IPS-18a (cell line): ENCODE measurements around the gene ADAMTS1.

Experiments used
- H3K27ac ChIP-seq: one replicate; pipeline ENCODE4 v1.5.1; 2013; ENCODE audit warnings: low read length
- H3K27me3 ChIP-seq: one replicate; pipeline ENCODE4 v1.6.1; 2013; ENCODE audit warnings: mild to moderate bottlenecking, low read length; ENCODE audit not compliant: control insufficient read depth, insufficient read depth
- H3K36me3 ChIP-seq: one replicate; pipeline ENCODE4 v1.6.1; 2013; ENCODE audit warnings: low read depth, low read length; ENCODE audit not compliant: control insufficient read depth
- H3K4me1 ChIP-seq: one replicate; pipeline ENCODE4 v1.6.1; 2013; ENCODE audit warnings: low read depth, low read length; ENCODE audit not compliant: control insufficient read depth
- H3K4me3 ChIP-seq: one replicate; pipeline ENCODE4 v1.5.1; 2013; ENCODE audit warnings: low read length
- H3K9ac ChIP-seq: one replicate; pipeline ENCODE4 v1.6.1; 2013; ENCODE audit warnings: mild to moderate bottlenecking, low read length, moderate library complexity
- H3K9me3 ChIP-seq: one replicate; pipeline ENCODE4 v1.6.1; 2013; ENCODE audit warnings: low read depth, low read length; ENCODE audit not compliant: control insufficient read depth

ADAMTS1 gene

DNA sequence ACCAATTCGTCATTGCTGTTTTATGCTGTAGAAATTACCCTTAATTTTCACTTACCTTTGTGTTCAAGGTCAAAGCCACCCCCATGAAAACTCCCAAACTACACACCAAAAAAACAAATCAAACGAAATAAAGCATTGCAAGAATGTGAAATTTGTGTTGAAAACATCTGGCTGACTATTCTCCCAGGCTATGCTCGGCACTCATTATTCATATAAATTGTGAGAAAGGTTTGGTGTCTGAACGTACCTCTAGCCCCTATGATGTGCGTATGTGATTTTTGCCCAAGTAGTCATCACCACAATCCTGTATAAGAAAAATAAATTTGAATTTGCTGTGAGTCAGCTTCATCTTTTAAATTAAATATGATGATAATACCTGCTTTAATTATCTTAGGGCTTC is 34.9 kb downstream of the ADAMTS1 start:
- Histone ChIP-seq H3K27me3 (no peaks in the 10 kb centered on the region), H3K4me3 (no peak overlapping the region), H3K9ac (no peak overlapping the region), H3K36me3 (no peaks in the 10 kb centered on the region), H3K27ac (no peak overlapping the region), H3K4me1 (no peaks in the 10 kb centered on the region), H3K9me3 (no peaks in the 10 kb centered on the region)

- Histone ChIP-seq H3K4me1 (no peaks in the 10 kb centered on the region), H3K27ac (no peak overlapping the region), H3K36me3 (no peaks in the 10 kb centered on the region), H3K9ac (no peak overlapping the region), H3K9me3 (no peaks in the 10 kb centered on the region), H3K4me3 (no peak overlapping the region), H3K27me3 (no peaks in the 10 kb centered on the region)
These were observed 35.5 kb downstream of the ADAMTS1 start for GRCh38 chr21:26809745-26810144.

- Histone ChIP-seq H3K4me1 (no peaks in the 10 kb centered on the region), H3K9ac (no peak overlapping the region), H3K4me3 (no peak overlapping the region), H3K9me3 (no peaks in the 10 kb centered on the region), H3K27me3 (no peaks in the 10 kb centered on the region), H3K36me3 (no peaks in the 10 kb centered on the region), H3K27ac (no peak overlapping the region)
These were observed 38.4 kb downstream of the ADAMTS1 start for GRCh38 chr21:26806801-26807295.

DNA sequence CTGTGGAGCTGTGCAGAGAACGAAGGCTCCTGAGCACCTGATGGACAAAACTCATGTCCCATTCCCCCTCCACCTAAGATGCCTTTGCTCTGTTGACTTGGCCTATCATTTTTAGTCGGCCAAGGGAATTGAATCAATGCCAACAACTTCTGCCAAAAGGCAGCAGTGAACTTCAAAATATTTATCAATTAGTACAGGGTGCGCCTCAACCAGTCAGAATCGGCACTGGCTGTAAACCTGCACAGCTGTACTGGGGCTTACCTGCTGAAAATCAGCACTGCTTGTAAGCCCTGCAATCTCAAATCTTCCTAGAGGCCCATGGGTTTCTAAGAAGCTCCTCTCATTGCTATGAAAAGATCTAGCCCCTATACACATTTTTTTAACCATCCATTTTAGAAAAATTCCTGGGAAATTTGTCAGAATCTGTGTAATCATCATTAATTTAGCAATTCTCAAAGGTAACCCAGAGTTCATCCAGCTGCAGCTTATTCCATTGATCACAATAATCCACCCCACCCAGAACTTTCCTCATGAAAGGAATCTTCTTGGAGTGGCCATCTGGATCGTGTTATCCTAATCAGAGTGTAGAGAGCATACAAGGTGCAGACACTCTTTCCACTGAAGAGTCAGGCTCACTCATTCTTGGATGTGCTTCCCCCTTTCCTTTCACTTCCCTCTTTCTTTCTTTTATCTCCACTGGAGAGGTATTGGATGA is 40.2 kb downstream of the ADAMTS1 start:
- Histone ChIP-seq H3K9ac (no peak overlapping the region), H3K4me1 (peaks cover 7% of the 10 kb centered on the region), H3K27ac (no peak overlapping the region), H3K4me3 (no peak overlapping the region), H3K27me3 (no peaks in the 10 kb centered on the region), H3K9me3 (no peaks in the 10 kb centered on the region), H3K36me3 (no peaks in the 10 kb centered on the region)

- Histone ChIP-seq H3K9me3 (no peaks in the 10 kb centered on the region), H3K36me3 (no peaks in the 10 kb centered on the region), H3K4me3 (no peak overlapping the region), H3K27me3 (no peaks in the 10 kb centered on the region), H3K27ac (no peak overlapping the region), H3K4me1 (peaks cover 7% of the 10 kb centered on the region), H3K9ac (no peak overlapping the region)
These were observed 43.7 kb downstream of the ADAMTS1 start for GRCh38 chr21:26801498-26801897.

DNA sequence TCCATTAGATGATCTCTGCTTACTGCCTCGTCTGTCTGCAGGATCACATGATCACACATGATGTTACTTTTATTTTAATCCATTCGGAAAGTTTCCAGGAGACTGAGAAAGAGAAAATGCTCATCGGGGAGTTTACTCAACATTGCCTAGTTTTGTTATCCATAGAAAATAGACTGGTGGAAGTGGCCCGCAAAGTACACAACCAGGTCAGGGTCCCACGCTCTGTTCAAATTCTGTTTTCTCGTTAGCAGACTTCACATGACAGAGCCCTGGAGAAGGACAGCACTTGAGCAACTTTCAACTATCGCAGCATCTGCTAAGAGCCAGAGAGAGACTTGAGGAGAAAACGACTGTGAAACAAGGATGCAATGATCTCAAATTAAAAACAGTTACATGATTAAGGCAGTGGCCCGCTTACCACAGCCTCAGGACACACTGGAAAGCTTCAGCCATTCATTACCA is 44.2 kb downstream of the ADAMTS1 start:
- Histone ChIP-seq H3K4me1 (peaks cover 7% of the 10 kb centered on the region), H3K27ac (no peak overlapping the region), H3K9ac (no peak overlapping the region), H3K27me3 (no peaks in the 10 kb centered on the region), H3K36me3 (no peaks in the 10 kb centered on the region), H3K4me3 (no peak overlapping the region), H3K9me3 (no peaks in the 10 kb centered on the region)

DNA sequence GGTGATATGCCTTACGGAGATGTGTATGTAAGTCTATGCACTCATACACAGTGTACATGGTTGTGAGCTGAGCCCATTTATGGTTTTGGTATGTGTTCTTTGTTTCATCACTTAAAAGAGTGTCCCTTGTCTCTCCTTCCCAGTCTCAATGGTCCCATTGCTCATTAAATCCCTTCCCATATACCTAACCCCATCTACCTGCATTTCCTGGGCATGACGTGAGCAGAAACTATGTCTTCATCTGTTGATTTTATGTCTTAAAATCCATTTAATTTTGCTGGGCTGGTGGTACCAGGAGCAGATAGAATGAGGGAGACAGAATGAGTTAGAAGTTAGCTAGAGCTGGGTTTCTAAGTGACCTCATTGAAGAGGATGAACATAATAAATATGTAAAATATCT is 44.8 kb downstream of the ADAMTS1 start:
- Histone ChIP-seq H3K27ac (no peak overlapping the region), H3K36me3 (no peaks in the 10 kb centered on the region), H3K4me3 (no peak overlapping the region), H3K4me1 (peaks cover 7% of the 10 kb centered on the region), H3K27me3 (no peaks in the 10 kb centered on the region), H3K9ac (no peak overlapping the region), H3K9me3 (no peaks in the 10 kb centered on the region)

DNA sequence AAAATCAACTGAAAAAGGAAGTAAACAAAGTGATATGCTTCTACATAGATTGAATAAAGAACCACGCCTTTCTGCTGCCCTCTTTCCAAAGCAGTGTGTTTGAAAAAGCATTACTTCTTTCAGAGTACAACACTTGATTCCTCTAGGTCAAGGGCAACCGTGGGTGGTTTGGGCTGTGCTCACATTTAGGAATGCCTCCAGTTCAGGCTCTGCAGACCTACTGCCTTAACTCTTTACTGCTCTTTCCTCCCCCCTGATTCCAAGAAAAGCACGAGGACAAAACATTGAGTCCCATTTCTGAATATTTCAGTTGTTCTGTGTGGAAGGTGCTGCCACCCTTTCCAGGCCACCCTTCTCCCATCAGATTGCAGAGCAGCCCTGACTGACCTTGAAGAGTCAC is 45.2 kb downstream of the ADAMTS1 start:
- H3K27ac ChIP-seq, result no peak overlapping the region

GRCh38 chr21:26798856-26799751 is 46.1 kb downstream of the ADAMTS1 start:
- Histone ChIP-seq H3K4me3 (no peak overlapping the region), H3K9ac (no peak overlapping the region), H3K27me3 (no peaks in the 10 kb centered on the region), H3K27ac (no peak overlapping the region), H3K9me3 (no peaks in the 10 kb centered on the region), H3K4me1 (peaks cover 7% of the 10 kb centered on the region), H3K36me3 (no peaks in the 10 kb centered on the region)

More for the DNA sequence above, 45.2 kb downstream of the ADAMTS1 start:
- Histone ChIP-seq H3K27me3 (no peaks in the 10 kb centered on the region), H3K4me1 (peaks cover 7% of the 10 kb centered on the region), H3K4me3 (no peak overlapping the region), H3K9ac (no peak overlapping the region), H3K9me3 (no peaks in the 10 kb centered on the region), H3K36me3 (no peaks in the 10 kb centered on the region)

- Histone ChIP-seq H3K36me3 (no peaks in the 10 kb centered on the region), H3K9me3 (no peaks in the 10 kb centered on the region), H3K27me3 (no peaks in the 10 kb centered on the region), H3K4me1 (peaks cover 7% of the 10 kb centered on the region), H3K27ac (no peak overlapping the region), H3K4me3 (no peak overlapping the region), H3K9ac (no peak overlapping the region)
These were observed 47.2 kb downstream of the ADAMTS1 start for GRCh38 chr21:26797878-26798456.

DNA sequence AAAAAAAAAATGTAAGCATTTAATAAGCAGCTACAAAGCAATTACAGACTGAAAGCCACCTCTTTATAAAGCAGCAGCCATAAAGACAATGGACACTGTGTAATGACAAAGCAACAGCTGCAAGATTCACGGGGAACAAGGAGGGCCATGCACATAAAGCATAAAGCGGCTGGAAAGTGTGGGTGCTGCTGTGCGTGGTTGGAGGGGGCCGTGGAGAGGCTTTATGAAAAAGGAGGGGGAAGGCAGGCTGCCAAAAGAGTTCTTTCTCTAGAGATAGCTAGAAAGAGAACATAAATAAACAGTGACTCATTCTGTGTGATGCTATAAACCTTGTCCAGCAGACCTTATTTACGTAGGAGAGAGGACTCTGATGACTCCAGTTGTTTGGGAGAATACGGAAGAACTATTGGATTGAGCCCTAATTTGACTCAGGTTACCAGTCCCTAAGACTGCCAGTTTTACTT is 49.3 kb downstream of the ADAMTS1 start:
- no peaks in the 10 kb centered on the region for H3K4me1 ChIP-seq
- H3K36me3 ChIP-seq, result no peaks in the 10 kb centered on the region
- H3K27ac ChIP-seq, result no peak overlapping the region
- H3K27me3 ChIP-seq, result no peaks in the 10 kb centered on the region
- H3K9me3 ChIP-seq, result no peaks in the 10 kb centered on the region
- H3K4me3 ChIP-seq, result no peak overlapping the region
- H3K9ac ChIP-seq, result no peak overlapping the region
